CD14-positive monocyte (primary cell): ENCODE results near the gene CYSLTR1. TPM values are rescaled to one million over a fixed set of nuclear protein-coding genes. Genes with fewer than 3 reads are reported as not detected.

Experiments used
- DNase-seq, 3 donors: peaks; one replicate each; pipeline ENCODE4 v3.0.0-alpha.2; 2011 to 2022
- H2AFZ ChIP-seq: 2 replicates; pipeline ENCODE4 v1.6.0; 2012; ENCODE audit warnings: mild to moderate bottlenecking, low read depth, low read length, inconsistent platforms; ENCODE audit not compliant: insufficient read depth, poor library complexity, severe bottlenecking
- H3K27ac ChIP-seq, 2 donors: 1 replicate in 1 of 2; 2 replicates in 1 of 2; pipeline ENCODE4 v1.5.1; 2012 to 2013; ENCODE audit warnings: low read length in 2 of 2, control low read depth in 1 of 2, inconsistent platforms in 1 of 2, low read depth in 1 of 2, mild to moderate bottlenecking in 1 of 2
- H3K27me3 ChIP-seq, 2 donors: one replicate each; pipeline versions ENCODE4 v1.6.0 to v1.6.1; 2011 to 2013; ENCODE audit warnings: low read length in 2 of 2; ENCODE audit not compliant: control insufficient read depth in 2 of 2, insufficient read depth in 2 of 2
- H3K36me3 ChIP-seq, 2 donors: replicated peaks in 1 of 2; 1 replicate in 1 of 2; 2 replicates in 1 of 2; pipeline versions ENCODE4 v1.5.1 to v1.6.1; 2012 to 2013; ENCODE audit warnings: low read length in 2 of 2, control low read depth in 1 of 2, inconsistent platforms in 1 of 2, mild to moderate bottlenecking in 1 of 2; ENCODE audit not compliant: insufficient read depth in 2 of 2, control insufficient read depth in 1 of 2
- H3K4me1 ChIP-seq, 2 donors: 1 replicate in 1 of 2; 2 replicates in 1 of 2; pipeline versions ENCODE4 v1.5.1 to v1.6.1; 2012 to 2013; ENCODE audit warnings: low read length in 2 of 2, control low read depth in 1 of 2, inconsistent platforms in 1 of 2, mild to moderate bottlenecking in 1 of 2, moderate library complexity in 1 of 2; ENCODE audit not compliant: insufficient read depth in 2 of 2, control insufficient read depth in 1 of 2
- H3K4me2 ChIP-seq: replicated peaks from 2 replicates; pipeline ENCODE3; 2012; ENCODE audit warnings: low read length, moderate library complexity, mild to moderate bottlenecking; ENCODE audit not compliant: poor library complexity, severe bottlenecking; ENCODE audit errors: extremely low read depth
- H3K4me3 ChIP-seq, 3 experiments: fragments of 200-600 bp in 1 of 3; sonication (generic) in 1 of 3; replicated peaks in 1 of 3; 1 replicate in 2 of 3; 2 replicates in 1 of 3; pipeline ENCODE4 v1.5.1; 2011 to 2013; ENCODE audit warnings: low read length in 3 of 3, mild to moderate bottlenecking in 3 of 3, control low read depth in 2 of 3, low read depth in 2 of 3, inconsistent platforms in 1 of 3, moderate library complexity in 1 of 3
- H3K79me2 ChIP-seq: 2 replicates; pipeline ENCODE4 v1.6.0; 2012; ENCODE audit warnings: mild to moderate bottlenecking, control low read depth, inconsistent platforms, low read length, moderate library complexity; ENCODE audit not compliant: insufficient read depth
- H3K9ac ChIP-seq: 2 replicates; pipeline ENCODE4 v1.6.0; 2017; ENCODE audit warnings: low read length, mild to moderate bottlenecking; ENCODE audit not compliant: insufficient read depth, poor library complexity, severe bottlenecking
- H3K9me3 ChIP-seq, 2 donors: replicated peaks in 1 of 2; 1 replicate in 1 of 2; 2 replicates in 1 of 2; pipeline versions ENCODE4 v1.5.1 to v1.6.1; 2012 to 2013; ENCODE audit warnings: low read length in 2 of 2, control low read depth in 1 of 2; ENCODE audit not compliant: control insufficient read depth in 1 of 2, insufficient read depth in 1 of 2
- H4K20me1 ChIP-seq: 2 replicates; pipeline ENCODE4 v1.6.0; 2012; ENCODE audit warnings: mild to moderate bottlenecking, low read length, control low read depth, moderate library complexity; ENCODE audit not compliant: insufficient read depth
- H3K27ac Mint-ChIP-seq, 7 donors: one replicate each; pipeline ENCODE4 v1.8.0; 2020; ENCODE audit warnings: mild to moderate bottlenecking in 7 of 7, mixed read lengths in 7 of 7, moderate library complexity in 6 of 7, inconsistent platforms in 2 of 7
- H3K27me3 Mint-ChIP-seq, 3 donors: one replicate each; pipeline ENCODE4 v1.8.0; 2021 to 2022; ENCODE audit warnings: low read depth in 3 of 3, mild to moderate bottlenecking in 3 of 3, mixed read lengths in 3 of 3, moderate library complexity in 3 of 3, inconsistent platforms in 1 of 3
- H3K36me3 Mint-ChIP-seq, 2 donors: one replicate each; pipeline ENCODE4 v1.8.0; 2020; ENCODE audit warnings: mixed read lengths in 2 of 2, inconsistent platforms in 1 of 2, mild to moderate bottlenecking in 1 of 2
- H3K4me1 Mint-ChIP-seq: one replicate; pipeline ENCODE4 v1.8.0; 2020; ENCODE audit warnings: mild to moderate bottlenecking, mixed read lengths
- H3K4me3 Mint-ChIP-seq, 2 donors: one replicate each; pipeline ENCODE4 v1.8.0; 2020; ENCODE audit warnings: mild to moderate bottlenecking in 2 of 2, mixed read lengths in 2 of 2, moderate library complexity in 1 of 2
- H3K9me3 Mint-ChIP-seq, 7 donors: one replicate each; pipeline ENCODE4 v1.8.0; 2020 to 2022; ENCODE audit warnings: mixed read lengths in 7 of 7, mild to moderate bottlenecking in 6 of 7, moderate library complexity in 6 of 7, inconsistent platforms in 2 of 7
- WGBS: methylation state at CpG from one replicate; pipeline ENCODE4 v1.1.5; 2013; ENCODE audit warnings: missing lambda C conversion rate; ENCODE audit not compliant: insufficient coverage; 5-methylcytosine and 5-hydroxymethylcytosine counted together
- intact Hi-C, 2 donors: fragments of 100-400 bp; cut with micrococcal nuclease; formaldehyde crosslinking; loops; one replicate each; pipeline versions ENCODE4 v1.15.0 to v1.15.1; 2023
- polyA plus RNA-seq, 3 donors: library from polyadenylated mRNA; depleted of rRNA in 1 of 3; unstranded in 2 of 3; stranded (reverse) in 1 of 3; fragments of 300-500 nt in 2 of 3; fragments of >200 nt in 1 of 3; fragmentation: Illumina TruSeq in 2 of 3; gene quantifications; 1 replicate in 2 of 3; 2 replicates in 1 of 3; pipeline ENCODE4 v1.2.3, GENCODE V29; 2012 to 2021
- TF ChIP-seq, protein P1 (sequence below): fragments of 200-600 bp; IDR thresholded peaks from one replicate; pipeline ENCODE4 v1.8.0; 2022; ENCODE audit warnings: antibody characterized with exemption, mild to moderate bottlenecking

CYSLTR1 gene
- polyA plus RNA-seq, 3 donors = 9.6 to 46.2 (median 45.2) TPM

- H3K4me3 ChIP-seq = no peak overlapping the region
- TF ChIP-seq, protein P1, sequence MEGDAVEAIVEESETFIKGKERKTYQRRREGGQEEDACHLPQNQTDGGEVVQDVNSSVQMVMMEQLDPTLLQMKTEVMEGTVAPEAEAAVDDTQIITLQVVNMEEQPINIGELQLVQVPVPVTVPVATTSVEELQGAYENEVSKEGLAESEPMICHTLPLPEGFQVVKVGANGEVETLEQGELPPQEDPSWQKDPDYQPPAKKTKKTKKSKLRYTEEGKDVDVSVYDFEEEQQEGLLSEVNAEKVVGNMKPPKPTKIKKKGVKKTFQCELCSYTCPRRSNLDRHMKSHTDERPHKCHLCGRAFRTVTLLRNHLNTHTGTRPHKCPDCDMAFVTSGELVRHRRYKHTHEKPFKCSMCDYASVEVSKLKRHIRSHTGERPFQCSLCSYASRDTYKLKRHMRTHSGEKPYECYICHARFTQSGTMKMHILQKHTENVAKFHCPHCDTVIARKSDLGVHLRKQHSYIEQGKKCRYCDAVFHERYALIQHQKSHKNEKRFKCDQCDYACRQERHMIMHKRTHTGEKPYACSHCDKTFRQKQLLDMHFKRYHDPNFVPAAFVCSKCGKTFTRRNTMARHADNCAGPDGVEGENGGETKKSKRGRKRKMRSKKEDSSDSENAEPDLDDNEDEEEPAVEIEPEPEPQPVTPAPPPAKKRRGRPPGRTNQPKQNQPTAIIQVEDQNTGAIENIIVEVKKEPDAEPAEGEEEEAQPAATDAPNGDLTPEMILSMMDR = no peak
- no peak for DNase-seq
- H3K27ac ChIP-seq = no peak overlapping the region
- intact Hi-C loops = no loop called here
- H3K9me3 ChIP-seq = no peaks in the 10 kb centered on the region
- no peaks in the 10 kb centered on the region for H3K27me3 ChIP-seq
- no peak overlapping the region for H3K4me2 ChIP-seq
- no peaks in the 10 kb centered on the region for H4K20me1 ChIP-seq
- no peaks in the 10 kb centered on the region for H3K36me3 ChIP-seq
- no peak overlapping the region for H3K9ac ChIP-seq
- WGBS = no CpG with 5 or more reads among the region's 2 CpGs
- Mint-ChIP-seq H3K36me3 (no peaks in the 10 kb centered on the region), H3K27ac (no peak overlapping the region), H3K9me3 (no peaks in the 10 kb centered on the region), H3K4me3 (no peak overlapping the region), H3K4me1 (peaks cover 32% of the 10 kb centered on the region), H3K27me3 (peaks cover 0 to 2% (median 0%) of the 10 kb centered on the region in 3 donors)
- H3K79me2 ChIP-seq = peaks cover 21% of the 10 kb centered on the region
- no peak overlapping the region for H2AFZ ChIP-seq
- peaks cover 16 to 17% of the 10 kb centered on the region in 2 donors for H3K4me1 ChIP-seq
These were observed 2.7 kb upstream of the CYSLTR1 start for GRCh38 chrX:78330068-78330467.

GRCh38 chrX:78329486-78329885 lies 2.1 kb upstream of the CYSLTR1 start:
- Histone ChIP-seq H3K4me2 (no peak overlapping the region), H3K36me3 (no peaks in the 10 kb centered on the region), H4K20me1 (no peaks in the 10 kb centered on the region), H3K27ac (no peak overlapping the region), H3K27me3 (no peaks in the 10 kb centered on the region), H3K9me3 (no peaks in the 10 kb centered on the region), H3K4me3 (no peak overlapping the region), H3K9ac (no peak overlapping the region), H3K4me1 (peaks cover 19 to 22% of the 10 kb centered on the region in 2 donors), H3K79me2 (peaks cover 27% of the 10 kb centered on the region), H2AFZ (no peak overlapping the region)
- H3K36me3 Mint-ChIP-seq = no peaks in the 10 kb centered on the region
- DNase-seq = no peak
- no peak overlapping the region for H3K4me3 Mint-ChIP-seq
- H3K27me3 Mint-ChIP-seq = peaks cover 0 to 2% (median 0%) of the 10 kb centered on the region in 3 donors
- H3K9me3 Mint-ChIP-seq = no peaks in the 10 kb centered on the region
- no CpG with 5 or more reads among the region's 4 CpGs for WGBS
- TF ChIP-seq, protein P1 = no peak
- H3K4me1 Mint-ChIP-seq = peaks cover 35% of the 10 kb centered on the region
- intact Hi-C loops = no loop called here
- H3K27ac Mint-ChIP-seq = no peak overlapping the region
